ENCODE measurements around the gene GRB10.
"Not testable (repeated sequence)": the region's sequence is repeated elsewhere in the genome, so short reads cannot be mapped to it uniquely, and the experiment has no call there.

GRCh38 chr7:50583295-50583694, 199.4 kb downstream of the GRB10 start:
- TF ChIP-seq POLR2A (IDR thresholded peaks at IDR 0.05); CTCF (IDR thresholded peaks at IDR 0.05); POLR2AphosphoS5 (IDR thresholded peaks at IDR 0.05); EP300 (IDR thresholded peaks at IDR 0.05; ENCODE audit: low read depth): not testable (repeated sequence)
